Esophagus muscularis mucosa (tissue), 3 donors: ENCODE results near the gene TMEM185B.

Source experiments
- CTCF ChIP-seq, 3 experiments: fragments of 200-600 bp in 2 of 3; fragments of 450-650 bp in 1 of 3; sonication (generic) in 2 of 3; IDR thresholded peaks; one replicate each; pipeline ENCODE4 v1.5.1; 2017 to 2019; ENCODE audit warnings: antibody characterized with exemption in 3 of 3, mild to moderate bottlenecking in 2 of 3, moderate library complexity in 1 of 3
- POLR2AphosphoS5 ChIP-seq, 2 donors: sonication (generic); formaldehyde crosslinking; IDR thresholded peaks; one replicate each; pipeline ENCODE4 v1.6.1; 2017; ENCODE audit warnings: antibody characterized with exemption in 2 of 2

- TF ChIP-seq POLR2AphosphoS5 (IDR thresholded peaks at IDR 0.05), result no peak
- TF ChIP-seq CTCF (IDR thresholded peaks at IDR 0.05), result no peak
These were observed 3.4 kb downstream of the TMEM185B start for GRCh38 chr2:120219766-120220165.
